ENCODE results near the gene PROZ. TPM values are rescaled to one million over a fixed set of nuclear protein-coding genes. Genes with fewer than 3 reads are reported as not detected.
A peak's percentile ranks its signal among the peaks of the same experiment; 100 is the strongest.

The PROZ gene
- total and polyA plus RNA-seq, 9 of the 15 experiments (the other 6 are each of a cell fraction or from before 2014, with no cell fraction given) = not detected

DNA sequence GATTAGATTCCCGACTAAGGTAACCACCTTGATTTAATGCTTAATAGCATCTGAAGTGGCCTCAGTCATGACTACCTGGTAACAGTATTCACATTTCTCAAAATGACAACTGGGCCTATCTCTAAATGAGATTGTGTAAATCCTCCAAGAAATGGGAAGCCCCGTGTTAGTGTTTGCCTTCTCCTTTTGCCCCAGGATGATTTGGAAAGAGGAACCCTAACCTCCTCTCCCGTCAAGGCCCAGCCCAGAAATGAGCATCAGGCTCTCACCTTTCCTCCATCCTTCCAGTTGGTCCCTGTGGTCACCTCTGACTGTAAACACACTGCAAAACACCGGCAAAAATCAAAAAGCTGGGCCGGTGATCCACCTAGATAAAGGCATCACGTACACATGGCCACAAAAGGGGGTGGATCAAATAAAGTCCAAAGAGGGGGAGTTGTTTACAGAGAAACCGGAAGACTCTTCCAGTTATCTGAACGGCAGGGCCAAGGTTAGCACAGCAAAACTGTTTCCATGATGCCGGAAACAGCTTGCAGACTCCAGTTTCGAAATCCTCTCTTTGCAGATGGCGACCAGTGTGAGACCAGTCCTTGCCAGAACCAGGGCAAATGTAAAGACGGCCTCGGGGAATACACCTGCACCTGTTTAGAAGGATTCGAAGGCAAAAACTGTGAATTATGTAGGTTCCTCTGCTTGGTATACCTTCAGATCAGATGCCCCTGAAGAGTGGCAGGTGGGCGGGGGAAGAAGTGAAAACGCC, 19.5 kb upstream of the PROZ start (continued):
- TF ChIP-seq, protein P1, sequence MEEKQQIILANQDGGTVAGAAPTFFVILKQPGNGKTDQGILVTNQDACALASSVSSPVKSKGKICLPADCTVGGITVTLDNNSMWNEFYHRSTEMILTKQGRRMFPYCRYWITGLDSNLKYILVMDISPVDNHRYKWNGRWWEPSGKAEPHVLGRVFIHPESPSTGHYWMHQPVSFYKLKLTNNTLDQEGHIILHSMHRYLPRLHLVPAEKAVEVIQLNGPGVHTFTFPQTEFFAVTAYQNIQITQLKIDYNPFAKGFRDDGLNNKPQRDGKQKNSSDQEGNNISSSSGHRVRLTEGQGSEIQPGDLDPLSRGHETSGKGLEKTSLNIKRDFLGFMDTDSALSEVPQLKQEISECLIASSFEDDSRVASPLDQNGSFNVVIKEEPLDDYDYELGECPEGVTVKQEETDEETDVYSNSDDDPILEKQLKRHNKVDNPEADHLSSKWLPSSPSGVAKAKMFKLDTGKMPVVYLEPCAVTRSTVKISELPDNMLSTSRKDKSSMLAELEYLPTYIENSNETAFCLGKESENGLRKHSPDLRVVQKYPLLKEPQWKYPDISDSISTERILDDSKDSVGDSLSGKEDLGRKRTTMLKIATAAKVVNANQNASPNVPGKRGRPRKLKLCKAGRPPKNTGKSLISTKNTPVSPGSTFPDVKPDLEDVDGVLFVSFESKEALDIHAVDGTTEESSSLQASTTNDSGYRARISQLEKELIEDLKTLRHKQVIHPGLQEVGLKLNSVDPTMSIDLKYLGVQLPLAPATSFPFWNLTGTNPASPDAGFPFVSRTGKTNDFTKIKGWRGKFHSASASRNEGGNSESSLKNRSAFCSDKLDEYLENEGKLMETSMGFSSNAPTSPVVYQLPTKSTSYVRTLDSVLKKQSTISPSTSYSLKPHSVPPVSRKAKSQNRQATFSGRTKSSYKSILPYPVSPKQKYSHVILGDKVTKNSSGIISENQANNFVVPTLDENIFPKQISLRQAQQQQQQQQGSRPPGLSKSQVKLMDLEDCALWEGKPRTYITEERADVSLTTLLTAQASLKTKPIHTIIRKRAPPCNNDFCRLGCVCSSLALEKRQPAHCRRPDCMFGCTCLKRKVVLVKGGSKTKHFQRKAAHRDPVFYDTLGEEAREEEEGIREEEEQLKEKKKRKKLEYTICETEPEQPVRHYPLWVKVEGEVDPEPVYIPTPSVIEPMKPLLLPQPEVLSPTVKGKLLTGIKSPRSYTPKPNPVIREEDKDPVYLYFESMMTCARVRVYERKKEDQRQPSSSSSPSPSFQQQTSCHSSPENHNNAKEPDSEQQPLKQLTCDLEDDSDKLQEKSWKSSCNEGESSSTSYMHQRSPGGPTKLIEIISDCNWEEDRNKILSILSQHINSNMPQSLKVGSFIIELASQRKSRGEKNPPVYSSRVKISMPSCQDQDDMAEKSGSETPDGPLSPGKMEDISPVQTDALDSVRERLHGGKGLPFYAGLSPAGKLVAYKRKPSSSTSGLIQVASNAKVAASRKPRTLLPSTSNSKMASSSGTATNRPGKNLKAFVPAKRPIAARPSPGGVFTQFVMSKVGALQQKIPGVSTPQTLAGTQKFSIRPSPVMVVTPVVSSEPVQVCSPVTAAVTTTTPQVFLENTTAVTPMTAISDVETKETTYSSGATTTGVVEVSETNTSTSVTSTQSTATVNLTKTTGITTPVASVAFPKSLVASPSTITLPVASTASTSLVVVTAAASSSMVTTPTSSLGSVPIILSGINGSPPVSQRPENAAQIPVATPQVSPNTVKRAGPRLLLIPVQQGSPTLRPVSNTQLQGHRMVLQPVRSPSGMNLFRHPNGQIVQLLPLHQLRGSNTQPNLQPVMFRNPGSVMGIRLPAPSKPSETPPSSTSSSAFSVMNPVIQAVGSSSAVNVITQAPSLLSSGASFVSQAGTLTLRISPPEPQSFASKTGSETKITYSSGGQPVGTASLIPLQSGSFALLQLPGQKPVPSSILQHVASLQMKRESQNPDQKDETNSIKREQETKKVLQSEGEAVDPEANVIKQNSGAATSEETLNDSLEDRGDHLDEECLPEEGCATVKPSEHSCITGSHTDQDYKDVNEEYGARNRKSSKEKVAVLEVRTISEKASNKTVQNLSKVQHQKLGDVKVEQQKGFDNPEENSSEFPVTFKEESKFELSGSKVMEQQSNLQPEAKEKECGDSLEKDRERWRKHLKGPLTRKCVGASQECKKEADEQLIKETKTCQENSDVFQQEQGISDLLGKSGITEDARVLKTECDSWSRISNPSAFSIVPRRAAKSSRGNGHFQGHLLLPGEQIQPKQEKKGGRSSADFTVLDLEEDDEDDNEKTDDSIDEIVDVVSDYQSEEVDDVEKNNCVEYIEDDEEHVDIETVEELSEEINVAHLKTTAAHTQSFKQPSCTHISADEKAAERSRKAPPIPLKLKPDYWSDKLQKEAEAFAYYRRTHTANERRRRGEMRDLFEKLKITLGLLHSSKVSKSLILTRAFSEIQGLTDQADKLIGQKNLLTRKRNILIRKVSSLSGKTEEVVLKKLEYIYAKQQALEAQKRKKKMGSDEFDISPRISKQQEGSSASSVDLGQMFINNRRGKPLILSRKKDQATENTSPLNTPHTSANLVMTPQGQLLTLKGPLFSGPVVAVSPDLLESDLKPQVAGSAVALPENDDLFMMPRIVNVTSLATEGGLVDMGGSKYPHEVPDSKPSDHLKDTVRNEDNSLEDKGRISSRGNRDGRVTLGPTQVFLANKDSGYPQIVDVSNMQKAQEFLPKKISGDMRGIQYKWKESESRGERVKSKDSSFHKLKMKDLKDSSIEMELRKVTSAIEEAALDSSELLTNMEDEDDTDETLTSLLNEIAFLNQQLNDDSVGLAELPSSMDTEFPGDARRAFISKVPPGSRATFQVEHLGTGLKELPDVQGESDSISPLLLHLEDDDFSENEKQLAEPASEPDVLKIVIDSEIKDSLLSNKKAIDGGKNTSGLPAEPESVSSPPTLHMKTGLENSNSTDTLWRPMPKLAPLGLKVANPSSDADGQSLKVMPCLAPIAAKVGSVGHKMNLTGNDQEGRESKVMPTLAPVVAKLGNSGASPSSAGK (IDR thresholded peaks at IDR 0.05) = 0 out of 2 replicates have a peak, but pooled peaks have one; percentile 30

Measured in K562 (cell line).